HL-60/S4 treated with retinoic acid at 250 ng/mL for 4 days and 3 days (cell line): Measurements from ENCODE around the gene ANKRD13C.
"Not testable (repeated sequence)": the region's sequence is repeated elsewhere in the genome, so short reads cannot be mapped to it uniquely, and the experiment has no call there.

ENCODE experiments used
- in situ Hi-C: fragments of 300-500 bp; cut with MboI; formaldehyde crosslinking; loops from 2 replicates; pipeline ENCODE4 v1.7.0; 2022; ENCODE audit warnings: low sequenced_read_pairs

ANKRD13C gene

GRCh38 chr1:70354332-70355110, at the start of gene ANKRD13C:
ANKRD13C (minus strand) TSS chr1:70354722; CDS start chr1:70354408, 314 bp downstream.
- in situ Hi-C loops, result no loop called here

GRCh38 chr1:70403759-70404158, 49.2 kb upstream of the ANKRD13C start:
- in situ Hi-C loops, result no loop called here

- in situ Hi-C loops, result no loop called here
Observed at GRCh38 chr1:70401974-70402373, 47.5 kb upstream of the ANKRD13C start.

GRCh38 chr1:70400335-70400734, 45.8 kb upstream of the ANKRD13C start:
- in situ Hi-C loops, result no loop called here

GRCh38 chr1:70397013-70397412, 42.5 kb upstream of the ANKRD13C start:
- in situ Hi-C loops, result no loop called here

GRCh38 chr1:70396607-70397006, 42.1 kb upstream of the ANKRD13C start:
- in situ Hi-C loops, result no loop called here

GRCh38 chr1:70392626-70393025, 38.1 kb upstream of the ANKRD13C start:
- in situ Hi-C loops, result no loop called here

- in situ Hi-C loops, result no loop called here
Observed at GRCh38 chr1:70387507-70387906, 33.0 kb upstream of the ANKRD13C start.

GRCh38 chr1:70386121-70386520, 31.6 kb upstream of the ANKRD13C start:
- in situ Hi-C loops, result no loop called here

GRCh38 chr1:70385477-70385876, 31.0 kb upstream of the ANKRD13C start:
- in situ Hi-C loops, result no loop called here

GRCh38 chr1:70384542-70384941, 30.0 kb upstream of the ANKRD13C start:
- in situ Hi-C loops, result no loop called here

GRCh38 chr1:70383483-70383882, 29.0 kb upstream of the ANKRD13C start:
- in situ Hi-C loops, result no loop called here

- in situ Hi-C loops, result no loop called here
Observed at GRCh38 chr1:70382682-70383081, 28.2 kb upstream of the ANKRD13C start.

- in situ Hi-C loops, result no loop called here
Observed at GRCh38 chr1:70376196-70376595, 21.7 kb upstream of the ANKRD13C start.

- in situ Hi-C loops, result not testable (repeated sequence)
Observed at GRCh38 chr1:70373580-70373979, 19.1 kb upstream of the ANKRD13C start.

- in situ Hi-C loops, result no loop called here
Observed at GRCh38 chr1:70372426-70372825, 17.9 kb upstream of the ANKRD13C start.

GRCh38 chr1:70371586-70371985, 17.1 kb upstream of the ANKRD13C start:
- in situ Hi-C loops, result not testable (repeated sequence)

- in situ Hi-C loops, result not testable (repeated sequence)
Observed at GRCh38 chr1:70367397-70367796, 12.9 kb upstream of the ANKRD13C start.

- in situ Hi-C loops, result not testable (repeated sequence)
Observed at GRCh38 chr1:70366997-70367396, 12.5 kb upstream of the ANKRD13C start.

GRCh38 chr1:70366425-70366952, 12.0 kb upstream of the ANKRD13C start:
- in situ Hi-C loops, result not testable (repeated sequence)

GRCh38 chr1:70364439-70364838, 9.9 kb upstream of the ANKRD13C start:
- in situ Hi-C loops, result no loop called here

- in situ Hi-C loops, result no loop called here
Observed at GRCh38 chr1:70361727-70362398, 7.3 kb upstream of the ANKRD13C start.
